Measurements from ENCODE around the gene LCNL1. TPM values are rescaled to one million over a fixed set of nuclear protein-coding genes. Genes with fewer than 3 reads are reported as not detected.
A peak's percentile ranks its signal among the peaks of the same experiment; 100 is the strongest.

The LCNL1 gene
- total RNA-seq, 1 donor from 2014 or later: not detected

GRCh38 chr9:136973618-136974617 lies 8.9 kb upstream of the LCNL1 start:
- Histone ChIP-seq H3K4me3 (ENCODE audit: low read depth, low read length) (no peak overlapping the region), H3K27me3 (ENCODE audit: control insufficient read depth, insufficient read depth, low read length) (peaks cover 2% of the 10 kb centered on the region), H3K36me3 (ENCODE audit: control insufficient read depth, insufficient read depth, low read length) (no peaks in the 10 kb centered on the region)
- TF ChIP-seq CTCF (IDR thresholded peaks at IDR 0.05; ENCODE audit: insufficient read depth, low read length, poor library complexity, severe bottlenecking): no peak
- DNase-seq (ENCODE audit: low read depth): no peak

GRCh38 chr9:136974817-136975535 lies 7.8 kb upstream of the LCNL1 start:
- DNase-seq (ENCODE audit: low read depth): no peak
- Histone ChIP-seq H3K36me3 (ENCODE audit: control insufficient read depth, insufficient read depth, low read length) (no peaks in the 10 kb centered on the region), H3K27me3 (ENCODE audit: control insufficient read depth, insufficient read depth, low read length) (peaks cover 2% of the 10 kb centered on the region), H3K4me3 (ENCODE audit: low read depth, low read length) (no peak overlapping the region)
- no peak for TF ChIP-seq CTCF (IDR thresholded peaks at IDR 0.05; ENCODE audit: insufficient read depth, low read length, poor library complexity, severe bottlenecking)

- no peaks in the 10 kb centered on the region for H3K36me3 ChIP-seq (ENCODE audit: control insufficient read depth, insufficient read depth, low read length)
- TF ChIP-seq CTCF (IDR thresholded peaks at IDR 0.05; ENCODE audit: insufficient read depth, low read length, poor library complexity, severe bottlenecking): peak; percentile 16
- H3K27me3 ChIP-seq (ENCODE audit: control insufficient read depth, insufficient read depth, low read length): no peaks in the 10 kb centered on the region
- no peak overlapping the region for H3K4me3 ChIP-seq (ENCODE audit: low read depth, low read length)
- no peak for DNase-seq (ENCODE audit: low read depth)
Observed at GRCh38 chr9:136975644-136976043, 7.1 kb upstream of the LCNL1 start.

DNA sequence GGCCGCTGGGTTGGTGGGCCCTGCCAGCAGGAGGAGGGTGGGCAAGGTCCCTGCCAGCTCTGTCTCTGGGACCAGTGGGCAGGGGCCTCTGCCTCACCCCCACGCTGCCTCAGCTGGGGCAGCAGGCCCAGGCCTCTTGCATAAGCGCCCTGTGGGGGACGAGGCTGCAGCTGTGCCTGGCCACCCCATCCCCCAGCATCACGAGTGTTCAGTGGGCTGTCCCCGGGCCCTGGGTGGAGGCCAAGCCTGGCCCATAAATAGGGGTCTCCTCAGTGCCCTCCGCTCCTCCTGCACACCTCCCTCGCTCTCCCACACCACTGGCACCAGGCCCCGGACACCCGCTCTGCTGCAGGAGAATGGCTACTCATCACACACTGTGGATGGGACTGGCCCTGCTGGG lies 5.6 kb upstream of the LCNL1 start, which contains the start of gene PTGDS:
PTGDS (plus strand) TSS at position 282 of the 400 bp plus-strand sequence; CDS start at position 357, 75 bp downstream.
- peak within 1 kb of the TSS; percentile 37 for H3K4me3 ChIP-seq (ENCODE audit: low read depth, low read length)
- no peaks in the 10 kb centered on the region for H3K27me3 ChIP-seq (ENCODE audit: control insufficient read depth, insufficient read depth, low read length)
- DNase-seq (ENCODE audit: low read depth): no peak
- H3K36me3 ChIP-seq (ENCODE audit: control insufficient read depth, insufficient read depth, low read length): no peaks in the 10 kb centered on the region
- TF ChIP-seq CTCF (IDR thresholded peaks at IDR 0.05; ENCODE audit: insufficient read depth, low read length, poor library complexity, severe bottlenecking): no peak

- DNase-seq (ENCODE audit: low read depth): no peak
- no peak for TF ChIP-seq CTCF (IDR thresholded peaks at IDR 0.05; ENCODE audit: insufficient read depth, low read length, poor library complexity, severe bottlenecking)
Observed at GRCh38 chr9:136977649-136978072, 5.1 kb upstream of the LCNL1 start.

More at GRCh38 chr9:136977649-136978072, 5.1 kb upstream of the LCNL1 start:
- Histone ChIP-seq H3K4me3 (ENCODE audit: low read depth, low read length) (peak overlapping the region; percentile 37), H3K27me3 (ENCODE audit: control insufficient read depth, insufficient read depth, low read length) (no peaks in the 10 kb centered on the region), H3K36me3 (ENCODE audit: control insufficient read depth, insufficient read depth, low read length) (no peaks in the 10 kb centered on the region)

Measured in kidney epithelial cell (primary cell).